OCI-LY7 (cell line): ENCODE data around the gene CST3. TPM values are rescaled to one million over a fixed set of nuclear protein-coding genes. Genes with fewer than 3 reads are reported as not detected.

Experiments
- BruUV-seq: library from RNA; stranded (reverse); fragments of 400-500 nt; replicated peaks from 2 replicates; lab custom pipeline; 2021; lab: Mats Ljungman, UMichigan
- CTCF ChIA-PET: fragments of 300-600 bp; sonication (Branson Sonifier 250); formaldehyde crosslinking; loops from one replicate; lab custom pipeline; 2022; ENCODE audit warnings: antibody characterized with exemption; ENCODE audit not compliant: unreplicated experiment; lab: Charles Lee
- POLR2A ChIA-PET: fragments of 300-600 bp; sonication (Branson Sonifier 250); formaldehyde crosslinking; loops from one replicate; lab custom pipeline; 2022; ENCODE audit warnings: antibody characterized with exemption; lab: Charles Lee
- DNase-seq: peaks from one replicate; pipeline ENCODE4 v3.0.0-alpha.2; 2015; ENCODE audit warnings: low spot score
- H2AFZ ChIP-seq: fragments of 200-600 bp; sonication (generic), shearing (Covaris generic); 2 replicates; pipeline ENCODE4 v1.6.1; 2014; ENCODE audit warnings: mild to moderate bottlenecking, antibody characterized with exemption, low read length, moderate library complexity
- H3K27ac ChIP-seq: fragments of 200-600 bp; sonication (generic); 2 replicates; pipeline ENCODE4 v1.5.1; 2014; ENCODE audit warnings: mixed run types, low read depth, mild to moderate bottlenecking, moderate library complexity, low read length, inconsistent platforms; ENCODE audit not compliant: poor library complexity, severe bottlenecking
- H3K36me3 ChIP-seq: fragments of 200-600 bp; sonication (generic); 2 replicates; pipeline ENCODE4 v1.6.1; 2014; ENCODE audit warnings: mild to moderate bottlenecking, antibody characterized with exemption, low read length, moderate library complexity, mixed read lengths; ENCODE audit not compliant: insufficient read depth
- H3K4me1 ChIP-seq: fragments of 200-600 bp; sonication (generic); 2 replicates; pipeline ENCODE4 v1.5.1; 2014; ENCODE audit warnings: mild to moderate bottlenecking, low read length; ENCODE audit not compliant: insufficient read depth, poor library complexity, severe bottlenecking
- H3K4me2 ChIP-seq: fragments of 200-600 bp; sonication (generic); 2 replicates; pipeline ENCODE4 v1.6.1; 2014; ENCODE audit warnings: mild to moderate bottlenecking, low read length
- H3K4me3 ChIP-seq: fragments of 200-600 bp; sonication (generic); 2 replicates; pipeline ENCODE4 v1.5.1; 2014; ENCODE audit warnings: mild to moderate bottlenecking, low read depth, low read length; ENCODE audit not compliant: poor library complexity, severe bottlenecking
- H3K79me2 ChIP-seq: fragments of 200-600 bp; sonication (generic); 2 replicates; pipeline ENCODE4 v1.6.1; 2016; ENCODE audit warnings: low read depth, mild to moderate bottlenecking, low read length, moderate library complexity, mixed read lengths; ENCODE audit not compliant: insufficient read depth
- H3K9me2 ChIP-seq: fragments of 200-600 bp; sonication (generic); 2 replicates; pipeline ENCODE4 v1.6.1; 2016; ENCODE audit warnings: mild to moderate bottlenecking, low read length, mixed read lengths; ENCODE audit not compliant: insufficient read depth
- H3K9me3 ChIP-seq: fragments of 200-600 bp; sonication (generic); 2 replicates; pipeline ENCODE4 v1.6.1; 2014; ENCODE audit warnings: mild to moderate bottlenecking, mixed run types, low read length, mixed read lengths
- H4K20me1 ChIP-seq: fragments of 200-600 bp; sonication (generic); 2 replicates; pipeline ENCODE4 v1.6.1; 2014; ENCODE audit warnings: mild to moderate bottlenecking, antibody characterized with exemption, low read length, moderate library complexity, mixed read lengths; ENCODE audit not compliant: insufficient read depth
- EZH2phosphoT487 ChIP-seq: fragments of 200-600 bp; sonication (generic); IDR thresholded peaks from 2 replicates; pipeline ENCODE4 v1.6.1; 2018; ENCODE audit warnings: low read depth, borderline replicate concordance, mild to moderate bottlenecking, mixed run types, antibody characterized with exemption, low read length, moderate library complexity, mixed read lengths
- intact Hi-C: fragments of 100-400 bp; cut with micrococcal nuclease; formaldehyde crosslinking; loops from one replicate; pipeline ENCODE4 v1.10.0; 2022; ENCODE audit not compliant: unreplicated experiment
- total RNA-seq, 2 experiments: library from RNA; depleted of rRNA in 1 of 2; stranded (reverse); fragments of >200 nt in 1 of 2; shearing (Covaris generic) in 1 of 2; gene quantifications; 2 replicates each; pipeline ENCODE4 v1.2.3, GENCODE V29; 2014 to 2022
- TF ChIP-seq, protein P1 (sequence below): fragments of 200-600 bp; sonication (generic); conservative IDR thresholded peaks from 2 replicates; pipeline ENCODE4 v1.5.1; 2014; ENCODE audit warnings: mild to moderate bottlenecking, antibody characterized with exemption, low read length, moderate library complexity, mixed read lengths

CST3 gene
- total RNA-seq, 2 experiments from 2014 or later, result not detected

- no peaks in the 10 kb centered on the region for H3K36me3 ChIP-seq
- CTCF ChIA-PET, result no interaction called here
Observed at GRCh38 chr20:23653400-23653938, 15.7 kb upstream of the CST3 start.

DNA sequence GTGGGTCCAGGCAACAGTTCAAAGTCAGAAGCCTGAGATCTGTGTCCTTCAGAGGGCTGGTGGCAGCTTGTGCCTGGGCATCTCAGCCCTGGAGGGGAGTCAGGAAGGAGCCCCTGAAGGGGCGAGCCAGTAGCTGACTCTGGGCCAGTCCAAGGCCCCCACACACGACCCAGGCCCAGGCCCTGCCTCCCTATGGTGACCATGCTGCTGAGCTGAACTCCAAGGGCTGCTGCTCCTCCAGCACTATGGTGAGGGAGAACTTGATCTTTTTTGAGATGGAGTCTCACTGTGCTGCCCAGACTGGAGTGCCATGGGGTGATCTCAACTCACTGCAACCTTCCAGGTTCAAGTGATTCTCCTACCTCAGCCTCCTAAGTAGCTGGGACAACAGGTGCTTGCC, 15.2 kb upstream of the CST3 start:
- no peak overlapping the region for H2AFZ ChIP-seq
- no peak for DNase-seq
- CTCF ChIA-PET, result no interaction called here

More at GRCh38 chr20:23653400-23653938, 15.7 kb upstream of the CST3 start:
- Histone ChIP-seq H3K9me3 (no peaks in the 10 kb centered on the region), H3K4me1 (no peaks in the 10 kb centered on the region), H3K9me2 (no peaks in the 10 kb centered on the region), H3K4me3 (no peak overlapping the region), H3K27ac (no peak overlapping the region), H2AFZ (no peak overlapping the region), H4K20me1 (no peaks in the 10 kb centered on the region), H3K4me2 (no peak overlapping the region), H3K79me2 (no peaks in the 10 kb centered on the region)
- no peak for DNase-seq
- no peak for TF ChIP-seq EZH2phosphoT487
- TF ChIP-seq, protein P1, sequence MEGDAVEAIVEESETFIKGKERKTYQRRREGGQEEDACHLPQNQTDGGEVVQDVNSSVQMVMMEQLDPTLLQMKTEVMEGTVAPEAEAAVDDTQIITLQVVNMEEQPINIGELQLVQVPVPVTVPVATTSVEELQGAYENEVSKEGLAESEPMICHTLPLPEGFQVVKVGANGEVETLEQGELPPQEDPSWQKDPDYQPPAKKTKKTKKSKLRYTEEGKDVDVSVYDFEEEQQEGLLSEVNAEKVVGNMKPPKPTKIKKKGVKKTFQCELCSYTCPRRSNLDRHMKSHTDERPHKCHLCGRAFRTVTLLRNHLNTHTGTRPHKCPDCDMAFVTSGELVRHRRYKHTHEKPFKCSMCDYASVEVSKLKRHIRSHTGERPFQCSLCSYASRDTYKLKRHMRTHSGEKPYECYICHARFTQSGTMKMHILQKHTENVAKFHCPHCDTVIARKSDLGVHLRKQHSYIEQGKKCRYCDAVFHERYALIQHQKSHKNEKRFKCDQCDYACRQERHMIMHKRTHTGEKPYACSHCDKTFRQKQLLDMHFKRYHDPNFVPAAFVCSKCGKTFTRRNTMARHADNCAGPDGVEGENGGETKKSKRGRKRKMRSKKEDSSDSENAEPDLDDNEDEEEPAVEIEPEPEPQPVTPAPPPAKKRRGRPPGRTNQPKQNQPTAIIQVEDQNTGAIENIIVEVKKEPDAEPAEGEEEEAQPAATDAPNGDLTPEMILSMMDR, result no peak
- intact Hi-C loops, result no loop called here
- POLR2A ChIA-PET, result no interaction called here
- no TSS peak for BruUV-seq

GRCh38 chr20:23652371-23652770, 14.6 kb upstream of the CST3 start:
- intact Hi-C loops, result no loop called here
- no peak overlapping the region for H3K4me2 ChIP-seq
- no peak overlapping the region for H3K4me3 ChIP-seq
- no peak overlapping the region for H3K27ac ChIP-seq
- H4K20me1 ChIP-seq, result no peaks in the 10 kb centered on the region
- no peaks in the 10 kb centered on the region for H3K4me1 ChIP-seq
- no TSS peak for BruUV-seq
- no peaks in the 10 kb centered on the region for H3K9me2 ChIP-seq
- no peak for TF ChIP-seq EZH2phosphoT487
- TF ChIP-seq, protein P1, result no peak
- no peaks in the 10 kb centered on the region for H3K36me3 ChIP-seq
- no peaks in the 10 kb centered on the region for H3K9me3 ChIP-seq
- ChIA-PET CTCF (no interaction called here), POLR2A (no interaction called here)
- H3K79me2 ChIP-seq, result no peaks in the 10 kb centered on the region
- no peak overlapping the region for H2AFZ ChIP-seq
- no peak for DNase-seq

More for the DNA sequence above, 15.2 kb upstream of the CST3 start:
- Histone ChIP-seq H3K4me1 (no peaks in the 10 kb centered on the region), H4K20me1 (no peaks in the 10 kb centered on the region), H3K36me3 (no peaks in the 10 kb centered on the region), H3K9me3 (no peaks in the 10 kb centered on the region), H3K27ac (no peak overlapping the region), H3K4me2 (no peak overlapping the region), H3K9me2 (no peaks in the 10 kb centered on the region), H3K79me2 (no peaks in the 10 kb centered on the region), H3K4me3 (no peak overlapping the region)
- no TSS peak for BruUV-seq
- intact Hi-C loops, result no loop called here
- TF ChIP-seq, protein P1, result no peak
- TF ChIP-seq EZH2phosphoT487, result no peak
- POLR2A ChIA-PET, result no interaction called here
